Brain microvascular endothelial cell (primary cell): ENCODE results near the gene ST3GAL3.
A peak's percentile ranks its signal among the peaks of the same experiment; 100 is the strongest.

Experiments
- DNase-seq: peaks from one replicate; pipeline ENCODE4 v3.0.0-alpha.2; 2020
- H3K27ac ChIP-seq: fragments of 250-450 bp; sonication (Bioruptor Pico); 2 replicates; pipeline ENCODE4 v1.5.1; 2020; ENCODE audit warnings: mild to moderate bottlenecking, moderate library complexity
- H3K27me3 ChIP-seq: fragments of 250-450 bp; sonication (Bioruptor Pico); replicated peaks from 2 replicates; pipeline ENCODE4 v1.5.1; 2020; ENCODE audit warnings: mild to moderate bottlenecking
- H3K36me3 ChIP-seq: fragments of 250-450 bp; sonication (Bioruptor Pico); replicated peaks from 2 replicates; pipeline ENCODE4 v1.5.1; 2020; ENCODE audit warnings: mild to moderate bottlenecking
- H3K4me3 ChIP-seq: 2 replicates; pipeline ENCODE4 v1.5.1; 2011; ENCODE audit warnings: low read depth, mild to moderate bottlenecking, control low read depth, low read length, moderate library complexity
- in situ Hi-C: cut with HindIII; loops from 2 replicates; pipeline ENCODE4 v1.10.0; 2017; ENCODE audit warnings: low sequenced_read_pairs, low pct_ligation_motif_present
- TF ChIP-seq, protein P1 (sequence below): IDR thresholded peaks from 2 replicates; pipeline ENCODE4 v1.5.1; 2011; ENCODE audit warnings: low read depth, mild to moderate bottlenecking, moderate library complexity, low read length, control low read depth, inconsistent platforms; ENCODE audit errors: missing control alignments

The ST3GAL3 gene

DNA sequence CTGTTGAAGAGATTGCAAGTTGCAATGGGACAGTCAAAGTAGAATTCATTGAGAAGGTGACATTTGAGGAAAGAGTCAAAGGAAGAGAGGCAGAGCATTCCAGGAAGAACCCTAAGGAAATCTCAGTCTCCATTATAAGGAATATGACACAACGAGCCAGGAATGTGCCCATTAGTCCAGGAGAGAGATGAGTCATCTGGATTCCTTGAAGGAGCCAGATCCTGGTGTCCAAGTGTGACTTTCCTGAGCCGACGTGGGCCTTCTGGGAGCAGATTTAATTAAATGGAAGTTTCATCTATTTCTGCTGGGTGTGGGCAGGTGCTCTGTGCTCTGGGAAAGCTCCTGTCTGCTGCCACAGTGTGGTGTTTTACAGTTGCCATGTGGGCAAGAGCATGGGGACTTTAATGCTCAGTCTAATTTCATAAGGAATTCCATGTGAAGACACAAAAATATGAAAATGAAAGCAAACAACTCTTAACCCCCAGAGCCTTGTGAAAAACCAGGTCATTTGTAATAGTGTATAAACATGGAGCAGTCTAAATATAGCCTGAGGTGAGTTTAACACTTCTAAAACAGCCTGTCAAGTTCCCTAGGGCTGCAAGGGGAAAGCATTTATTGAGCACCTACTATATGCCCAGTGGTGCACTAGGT is 114.8 kb downstream of the ST3GAL3 start:
- in situ Hi-C loops, result no loop called here
- TF ChIP-seq, protein P1, sequence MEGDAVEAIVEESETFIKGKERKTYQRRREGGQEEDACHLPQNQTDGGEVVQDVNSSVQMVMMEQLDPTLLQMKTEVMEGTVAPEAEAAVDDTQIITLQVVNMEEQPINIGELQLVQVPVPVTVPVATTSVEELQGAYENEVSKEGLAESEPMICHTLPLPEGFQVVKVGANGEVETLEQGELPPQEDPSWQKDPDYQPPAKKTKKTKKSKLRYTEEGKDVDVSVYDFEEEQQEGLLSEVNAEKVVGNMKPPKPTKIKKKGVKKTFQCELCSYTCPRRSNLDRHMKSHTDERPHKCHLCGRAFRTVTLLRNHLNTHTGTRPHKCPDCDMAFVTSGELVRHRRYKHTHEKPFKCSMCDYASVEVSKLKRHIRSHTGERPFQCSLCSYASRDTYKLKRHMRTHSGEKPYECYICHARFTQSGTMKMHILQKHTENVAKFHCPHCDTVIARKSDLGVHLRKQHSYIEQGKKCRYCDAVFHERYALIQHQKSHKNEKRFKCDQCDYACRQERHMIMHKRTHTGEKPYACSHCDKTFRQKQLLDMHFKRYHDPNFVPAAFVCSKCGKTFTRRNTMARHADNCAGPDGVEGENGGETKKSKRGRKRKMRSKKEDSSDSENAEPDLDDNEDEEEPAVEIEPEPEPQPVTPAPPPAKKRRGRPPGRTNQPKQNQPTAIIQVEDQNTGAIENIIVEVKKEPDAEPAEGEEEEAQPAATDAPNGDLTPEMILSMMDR, result no peak
- DNase-seq, result peak; percentile 72
- Histone ChIP-seq H3K27me3 (no peaks in the 10 kb centered on the region), H3K36me3 (peaks cover 4% of the 10 kb centered on the region), H3K27ac (no peak overlapping the region), H3K4me3 (no peak overlapping the region)

DNA sequence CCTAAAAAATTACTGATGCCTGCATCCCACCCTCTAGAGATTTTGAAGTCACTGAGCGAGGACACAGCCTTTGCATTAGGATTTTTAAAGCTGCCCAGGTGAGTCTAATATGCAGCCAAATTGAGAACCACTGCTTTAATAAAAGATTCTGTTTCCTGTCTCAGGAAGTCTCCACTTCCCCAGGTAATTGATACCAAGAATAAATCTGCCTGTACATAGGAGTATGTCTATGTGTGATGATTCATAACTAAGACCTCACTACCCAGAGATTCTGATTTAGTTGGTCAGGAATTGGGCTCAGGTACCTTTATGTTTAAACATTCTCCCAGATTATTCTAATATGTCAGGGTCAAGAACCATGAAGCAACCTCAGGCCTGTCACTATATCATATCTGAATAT is 117.5 kb downstream of the ST3GAL3 start:
- Histone ChIP-seq H3K27me3 (no peaks in the 10 kb centered on the region), H3K27ac (no peak overlapping the region), H3K4me3 (no peak overlapping the region), H3K36me3 (peaks cover 3% of the 10 kb centered on the region)
- TF ChIP-seq, protein P1, result no peak
- in situ Hi-C loops, result no loop called here
- no peak for DNase-seq

DNA sequence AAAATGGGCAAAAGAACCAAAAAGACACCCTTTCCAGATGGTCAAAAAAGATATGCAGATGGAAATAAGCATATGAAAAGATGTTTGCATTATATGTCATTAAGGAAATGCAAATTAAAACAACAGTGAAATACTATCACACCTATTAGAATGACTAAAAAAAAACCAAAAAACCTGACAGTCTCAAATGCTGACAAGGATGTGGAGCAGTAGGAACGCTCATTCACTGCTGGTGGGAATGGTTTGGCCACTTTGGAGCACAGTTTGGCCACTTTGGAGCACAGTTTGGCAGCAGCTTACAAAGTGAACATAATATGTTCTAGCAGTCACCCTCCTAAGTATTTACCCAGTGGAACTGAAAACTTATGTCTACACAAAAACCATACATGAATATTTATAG is 121.2 kb downstream of the ST3GAL3 start:
- no peak overlapping the region for H3K4me3 ChIP-seq
- H3K36me3 ChIP-seq, result no peaks in the 10 kb centered on the region
- TF ChIP-seq, protein P1, result no peak
- H3K27ac ChIP-seq, result no peak overlapping the region
- in situ Hi-C loops, result no loop called here
- no peak for DNase-seq
- H3K27me3 ChIP-seq, result no peaks in the 10 kb centered on the region

DNA sequence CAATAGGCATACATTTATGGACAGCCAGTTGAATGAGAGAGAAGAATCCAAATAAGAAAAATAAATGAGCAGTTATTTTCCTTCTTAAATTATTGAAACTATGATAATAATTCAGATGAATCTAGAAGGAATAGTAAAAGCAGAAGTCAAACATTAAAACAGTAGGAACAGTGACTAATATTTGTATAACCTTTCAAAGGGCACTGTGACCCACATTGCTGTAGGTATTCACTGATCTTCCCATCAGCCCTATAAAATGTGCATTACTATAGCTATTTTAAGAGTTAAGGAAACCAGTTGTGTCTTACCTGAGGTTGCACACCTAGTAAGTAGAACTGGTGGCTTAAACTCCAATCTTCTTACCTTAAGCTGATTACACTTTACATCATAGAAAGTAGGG is 123.5 kb downstream of the ST3GAL3 start:
- Histone ChIP-seq H3K36me3 (no peaks in the 10 kb centered on the region), H3K4me3 (no peak overlapping the region), H3K27ac (no peak overlapping the region), H3K27me3 (no peaks in the 10 kb centered on the region)
- TF ChIP-seq, protein P1, result no peak
- no peak for DNase-seq
- in situ Hi-C loops, result no loop called here

DNA sequence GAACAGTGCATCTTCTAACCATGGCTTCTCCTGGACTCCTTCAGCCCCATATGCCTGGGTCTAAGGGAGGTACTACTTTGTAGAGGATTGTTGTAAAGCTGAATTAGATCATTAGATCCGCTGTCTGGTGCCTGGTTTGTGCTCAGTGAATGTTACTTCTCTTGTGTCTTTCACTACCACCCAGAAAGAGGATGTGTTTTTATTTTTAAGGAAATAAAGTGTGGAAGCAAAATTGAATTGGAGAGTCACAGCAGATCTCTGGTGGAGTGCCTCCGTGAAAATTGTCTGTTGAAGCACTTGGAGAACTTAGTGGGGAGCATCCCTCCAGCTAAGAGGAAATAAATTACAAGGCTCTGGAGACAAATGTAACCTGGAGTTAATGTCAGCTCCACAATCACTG is 124.5 kb downstream of the ST3GAL3 start:
- in situ Hi-C loops, result no loop called here
- DNase-seq, result no peak

More for the DNA sequence above, 124.5 kb downstream of the ST3GAL3 start:
- Histone ChIP-seq H3K27ac (no peak overlapping the region), H3K4me3 (no peak overlapping the region), H3K36me3 (no peaks in the 10 kb centered on the region), H3K27me3 (no peaks in the 10 kb centered on the region)
- TF ChIP-seq, protein P1, result no peak
